ENCODE measurements around the gene MRPS18A.

GRCh38 chr6:43706788-43707187, 19.2 kb upstream of the MRPS18A start:
- TF ChIP-seq MAX (IDR thresholded peaks at IDR 0.05) (no peak), RAD21 (IDR thresholded peaks at IDR 0.05; ENCODE audit: low read depth) (no peak), EP300 (IDR thresholded peaks at IDR 0.05; ENCODE audit: borderline replicate concordance) (no peak), TAF1 (IDR thresholded peaks at IDR 0.05; ENCODE audit: low read depth) (no peak), FOXM1 (IDR thresholded peaks at IDR 0.05; ENCODE audit: borderline replicate concordance, low read depth) (no peak), YY1 (IDR thresholded peaks at IDR 0.05; ENCODE audit: low read depth) (no peak), EGR1 (IDR thresholded peaks at IDR 0.05) (no peak), REST (IDR thresholded peaks at IDR 0.05; ENCODE audit: low read depth) (no peak), TEAD4 (IDR thresholded peaks at IDR 0.05) (no peak), CREB1 (IDR thresholded peaks at IDR 0.05; ENCODE audit: low read depth) (no peak), NFIC (IDR thresholded peaks at IDR 0.05) (no peak)

All from Ishikawa (cell line).